Type B pancreatic cell (in vitro differentiated cells): ENCODE results near the gene AP1M1. TPM values are rescaled to one million over a fixed set of nuclear protein-coding genes. Genes with fewer than 3 reads are reported as not detected.

Source experiments
- DNase-seq: peaks from one replicate; pipeline ENCODE4 v3.0.0; 2021; ENCODE audit warnings: mixed read lengths; ENCODE audit not compliant: unreplicated experiment; ENCODE audit errors: extremely low spot score
- H3K27ac Mint-ChIP-seq: 2 replicates; pipeline ENCODE4 v1.8.0; 2021; ENCODE audit warnings: mild to moderate bottlenecking, mixed read lengths
- H3K27me3 Mint-ChIP-seq: 2 replicates; pipeline ENCODE4 v1.8.0; 2021; ENCODE audit warnings: mixed read lengths
- H3K36me3 Mint-ChIP-seq: 2 replicates; pipeline ENCODE4 v1.8.0; 2021; ENCODE audit warnings: mixed read lengths
- H3K4me1 Mint-ChIP-seq: one replicate; pipeline ENCODE4 v1.8.0; 2021; ENCODE audit warnings: mixed read lengths; ENCODE audit not compliant: unreplicated experiment
- H3K4me3 Mint-ChIP-seq: 2 replicates; pipeline ENCODE4 v1.8.0; 2021; ENCODE audit warnings: mild to moderate bottlenecking, mixed read lengths
- H3K9me3 Mint-ChIP-seq: 2 replicates; pipeline ENCODE4 v1.8.0; 2021; ENCODE audit warnings: mixed read lengths
- total RNA-seq: library from RNA; stranded (reverse); gene quantifications from 2 replicates; pipeline ENCODE4 v1.2.1, GENCODE V29; 2021; ENCODE audit warnings: low replicate concordance
- TF ChIP-seq, protein P1 (sequence below): fragments of 200-600 bp; sonication (generic); conservative IDR thresholded peaks from 2 replicates; pipeline ENCODE4 v1.5.0; 2021; ENCODE audit warnings: antibody characterized with exemption, mild to moderate bottlenecking

Gene AP1M1
- total RNA-seq, 1 donor from 2014 or later = 75.0 TPM

GRCh38 chr19:16232127-16232526, 34.4 kb downstream of the AP1M1 start:
- peaks cover 19% of the 10 kb centered on the region for H3K36me3 Mint-ChIP-seq
- H3K9me3 Mint-ChIP-seq = no peaks in the 10 kb centered on the region
- H3K27ac Mint-ChIP-seq = no peak overlapping the region
- no peak for DNase-seq
- TF ChIP-seq, protein P1, sequence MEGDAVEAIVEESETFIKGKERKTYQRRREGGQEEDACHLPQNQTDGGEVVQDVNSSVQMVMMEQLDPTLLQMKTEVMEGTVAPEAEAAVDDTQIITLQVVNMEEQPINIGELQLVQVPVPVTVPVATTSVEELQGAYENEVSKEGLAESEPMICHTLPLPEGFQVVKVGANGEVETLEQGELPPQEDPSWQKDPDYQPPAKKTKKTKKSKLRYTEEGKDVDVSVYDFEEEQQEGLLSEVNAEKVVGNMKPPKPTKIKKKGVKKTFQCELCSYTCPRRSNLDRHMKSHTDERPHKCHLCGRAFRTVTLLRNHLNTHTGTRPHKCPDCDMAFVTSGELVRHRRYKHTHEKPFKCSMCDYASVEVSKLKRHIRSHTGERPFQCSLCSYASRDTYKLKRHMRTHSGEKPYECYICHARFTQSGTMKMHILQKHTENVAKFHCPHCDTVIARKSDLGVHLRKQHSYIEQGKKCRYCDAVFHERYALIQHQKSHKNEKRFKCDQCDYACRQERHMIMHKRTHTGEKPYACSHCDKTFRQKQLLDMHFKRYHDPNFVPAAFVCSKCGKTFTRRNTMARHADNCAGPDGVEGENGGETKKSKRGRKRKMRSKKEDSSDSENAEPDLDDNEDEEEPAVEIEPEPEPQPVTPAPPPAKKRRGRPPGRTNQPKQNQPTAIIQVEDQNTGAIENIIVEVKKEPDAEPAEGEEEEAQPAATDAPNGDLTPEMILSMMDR = no peak
- no peaks in the 10 kb centered on the region for H3K4me1 Mint-ChIP-seq
- H3K27me3 Mint-ChIP-seq = no peaks in the 10 kb centered on the region
- H3K4me3 Mint-ChIP-seq = no peak overlapping the region

DNA sequence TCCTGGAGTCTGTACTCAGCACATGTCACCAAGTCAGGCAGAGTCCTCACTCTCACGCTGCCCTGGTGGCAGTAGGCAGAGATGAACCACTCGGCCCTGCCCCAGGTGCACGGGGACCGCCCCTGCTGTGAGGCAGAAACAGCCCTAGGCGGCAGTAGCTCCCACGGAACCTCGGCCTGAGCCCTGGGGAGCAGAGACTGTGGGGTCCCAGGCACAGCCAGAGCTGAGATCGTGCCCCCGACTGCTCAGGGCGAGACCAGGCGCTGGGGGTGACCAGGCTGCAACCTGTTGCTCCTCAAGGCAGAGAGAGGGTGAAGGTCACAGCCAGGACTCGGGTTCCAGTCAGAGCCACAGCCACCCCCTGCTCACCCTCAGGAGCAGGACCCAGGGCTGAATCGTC, 34.9 kb downstream of the AP1M1 start:
- H3K27ac Mint-ChIP-seq = no peak overlapping the region
- H3K4me3 Mint-ChIP-seq = no peak overlapping the region
- H3K4me1 Mint-ChIP-seq = no peaks in the 10 kb centered on the region
- peaks cover 19% of the 10 kb centered on the region for H3K36me3 Mint-ChIP-seq
- H3K27me3 Mint-ChIP-seq = no peaks in the 10 kb centered on the region
- TF ChIP-seq, protein P1 = no peak
- peak; percentile 66 for DNase-seq
- H3K9me3 Mint-ChIP-seq = no peaks in the 10 kb centered on the region

DNA sequence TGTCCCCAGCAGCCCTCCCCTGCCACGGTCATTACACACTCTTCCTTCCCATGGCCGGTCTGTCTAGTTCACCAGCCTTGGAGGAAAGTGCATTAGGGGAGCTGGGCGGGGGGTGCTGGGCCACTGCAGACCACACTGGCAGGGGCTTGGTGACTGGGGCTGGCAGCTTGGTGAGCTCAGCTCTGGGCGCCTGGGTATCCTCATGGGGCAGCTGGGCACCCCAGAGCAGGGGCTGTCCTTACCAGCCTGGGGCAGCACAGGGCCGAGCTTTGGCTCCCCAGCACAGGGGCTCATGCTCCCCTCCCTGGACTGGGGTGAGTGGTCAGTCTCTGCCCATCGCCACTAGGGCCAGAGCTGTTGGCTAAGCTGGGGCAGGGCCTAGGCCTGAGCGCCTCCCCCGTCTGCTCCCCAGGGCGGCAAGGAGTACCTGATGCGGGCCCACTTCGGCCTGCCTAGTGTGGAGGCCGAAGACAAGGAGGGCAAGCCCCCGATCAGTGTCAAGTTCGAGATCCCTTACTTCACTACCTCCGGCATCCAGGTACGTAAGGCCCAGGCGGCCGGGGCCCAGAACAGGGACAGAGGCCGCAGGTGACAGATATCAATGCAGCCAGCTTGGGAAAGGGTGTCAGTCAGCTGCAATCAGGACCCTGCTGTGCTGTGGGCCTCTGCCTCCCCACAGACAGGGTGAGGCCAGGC, 35.5 kb downstream of the AP1M1 start:
- no peaks in the 10 kb centered on the region for H3K4me1 Mint-ChIP-seq

GRCh38 chr19:16233836-16234551, 36.3 kb downstream of the AP1M1 start:
- H3K27ac Mint-ChIP-seq = no peak overlapping the region
- no peaks in the 10 kb centered on the region for H3K27me3 Mint-ChIP-seq
- no peaks in the 10 kb centered on the region for H3K4me1 Mint-ChIP-seq
- peaks cover 19% of the 10 kb centered on the region for H3K36me3 Mint-ChIP-seq
- TF ChIP-seq, protein P1 = no peak
- H3K4me3 Mint-ChIP-seq = no peak overlapping the region
- no peaks in the 10 kb centered on the region for H3K9me3 Mint-ChIP-seq
- no peak for DNase-seq

More for the DNA sequence above, 35.5 kb downstream of the AP1M1 start:
- Mint-ChIP-seq H3K36me3 (peaks cover 19% of the 10 kb centered on the region), H3K9me3 (no peaks in the 10 kb centered on the region), H3K27me3 (no peaks in the 10 kb centered on the region), H3K4me3 (no peak overlapping the region), H3K27ac (no peak overlapping the region)
- no peak for DNase-seq
- TF ChIP-seq, protein P1 = no peak

DNA sequence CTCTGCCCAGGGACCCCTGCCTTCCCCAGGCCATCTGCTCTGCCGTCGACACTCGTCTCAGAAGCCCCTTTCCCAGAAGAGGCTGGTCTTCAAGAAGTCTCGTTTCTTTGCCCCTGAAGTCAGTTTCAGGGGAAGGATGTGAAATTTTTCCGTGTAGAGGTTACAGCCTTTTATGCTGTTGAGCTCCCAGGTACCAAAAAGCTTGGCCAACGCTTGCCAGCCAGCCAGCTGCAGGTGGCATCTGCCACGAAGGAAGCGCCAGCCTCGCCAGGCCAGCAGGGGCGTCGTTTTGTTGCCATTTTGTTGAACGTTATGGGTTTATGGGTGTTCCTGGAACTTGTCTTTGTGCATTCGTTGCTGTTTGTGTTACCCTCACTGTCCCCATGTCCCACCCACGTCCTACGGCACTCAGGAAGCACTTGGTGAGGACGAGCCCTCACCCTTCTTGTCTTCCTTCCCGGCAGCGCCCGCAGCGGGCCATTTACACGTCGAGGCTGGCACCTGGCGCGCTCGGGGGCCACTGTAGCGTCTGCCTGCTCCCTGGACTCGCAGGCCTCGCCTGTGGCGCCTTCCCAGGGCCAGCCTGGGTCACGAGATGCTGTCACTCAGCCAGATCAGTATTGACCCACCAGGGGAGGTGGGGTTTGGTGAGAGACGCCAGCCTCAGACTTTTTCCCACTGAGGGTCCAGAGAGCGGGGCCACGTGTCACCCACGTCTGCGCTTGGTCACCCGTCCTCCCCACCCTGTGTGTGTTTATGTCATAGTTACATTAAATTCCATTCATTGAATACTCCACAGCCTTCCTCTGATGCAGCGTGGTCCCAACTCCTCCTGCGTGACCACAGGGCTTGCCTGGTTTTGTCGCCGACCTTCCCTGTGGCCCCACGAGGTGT, 37.1 kb downstream of the AP1M1 start:
- no peak for DNase-seq
- TF ChIP-seq, protein P1 = no peak
- no peak overlapping the region for H3K27ac Mint-ChIP-seq
- peaks cover 16% of the 10 kb centered on the region for H3K36me3 Mint-ChIP-seq
- H3K27me3 Mint-ChIP-seq = no peaks in the 10 kb centered on the region
- no peaks in the 10 kb centered on the region for H3K4me1 Mint-ChIP-seq
- H3K4me3 Mint-ChIP-seq = no peak overlapping the region
- no peaks in the 10 kb centered on the region for H3K9me3 Mint-ChIP-seq
